ENCODE data around the gene LMAN2L. TPM values are rescaled to one million over a fixed set of nuclear protein-coding genes. Genes with fewer than 3 reads are reported as not detected.

LMAN2L gene
- total and polyA plus RNA-seq, 8 donors: 5.4 to 15.8 (median 6.8) TPM

GRCh38 chr2:96734880-96735583 lies 4.8 kb downstream of the LMAN2L start:
- TF ChIP-seq, protein P1, sequence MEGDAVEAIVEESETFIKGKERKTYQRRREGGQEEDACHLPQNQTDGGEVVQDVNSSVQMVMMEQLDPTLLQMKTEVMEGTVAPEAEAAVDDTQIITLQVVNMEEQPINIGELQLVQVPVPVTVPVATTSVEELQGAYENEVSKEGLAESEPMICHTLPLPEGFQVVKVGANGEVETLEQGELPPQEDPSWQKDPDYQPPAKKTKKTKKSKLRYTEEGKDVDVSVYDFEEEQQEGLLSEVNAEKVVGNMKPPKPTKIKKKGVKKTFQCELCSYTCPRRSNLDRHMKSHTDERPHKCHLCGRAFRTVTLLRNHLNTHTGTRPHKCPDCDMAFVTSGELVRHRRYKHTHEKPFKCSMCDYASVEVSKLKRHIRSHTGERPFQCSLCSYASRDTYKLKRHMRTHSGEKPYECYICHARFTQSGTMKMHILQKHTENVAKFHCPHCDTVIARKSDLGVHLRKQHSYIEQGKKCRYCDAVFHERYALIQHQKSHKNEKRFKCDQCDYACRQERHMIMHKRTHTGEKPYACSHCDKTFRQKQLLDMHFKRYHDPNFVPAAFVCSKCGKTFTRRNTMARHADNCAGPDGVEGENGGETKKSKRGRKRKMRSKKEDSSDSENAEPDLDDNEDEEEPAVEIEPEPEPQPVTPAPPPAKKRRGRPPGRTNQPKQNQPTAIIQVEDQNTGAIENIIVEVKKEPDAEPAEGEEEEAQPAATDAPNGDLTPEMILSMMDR (IDR thresholded peaks at IDR 0.05): no peak
- intact Hi-C loops (cut with DNase I): no loop called here
- no peak for ATAC-seq
- H3K4me3 ChIP-seq: no peak overlapping the region
- no peaks in the 10 kb centered on the region for H3K27me3 ChIP-seq
- no peaks in the 10 kb centered on the region for H3K9me3 ChIP-seq
- peaks cover 0 to 44% (median 9%) of the 10 kb centered on the region in 3 donors for H3K36me3 ChIP-seq
- no peak for FAIRE-seq
- no peak overlapping the region for H3K27ac ChIP-seq
- WGBS, 2 donors: 72 to 77% methylated on average over 8 of the region's 8 CpGs
- no peak for DNase-seq
- H3K4me1 ChIP-seq: peaks cover 7 to 15% (median 14%) of the 10 kb centered on the region in 3 donors

- no peaks in the 10 kb centered on the region for H3K9me3 ChIP-seq
- DNase-seq (no peak), FAIRE-seq (no peak), ATAC-seq (peak in 1 of 4 donors; percentile 49)
- H3K27me3 ChIP-seq: no peaks in the 10 kb centered on the region
- peaks cover 0 to 49% (median 9%) of the 10 kb centered on the region in 3 donors for H3K36me3 ChIP-seq
- H3K4me1 ChIP-seq: peaks cover 7 to 13% (median 11%) of the 10 kb centered on the region in 3 donors
- TF ChIP-seq, protein P1 (IDR thresholded peaks at IDR 0.05): no peak
- no peak overlapping the region for H3K27ac ChIP-seq
- no peak overlapping the region for H3K4me3 ChIP-seq
- 74 to 86% methylated on average over 3 of the region's 3 CpGs for WGBS, 2 donors
- intact Hi-C loops (cut with DNase I): no loop called here
These were observed 5.9 kb downstream of the LMAN2L start for GRCh38 chr2:96733931-96734330.

- FAIRE-seq: no peak
- 94 to 97% methylated on average over 2 of the region's 2 CpGs for WGBS, 2 donors
- DNase-seq: no peak
- TF ChIP-seq, protein P1 (IDR thresholded peaks at IDR 0.05): no peak
- H3K4me1 ChIP-seq: no peaks in the 10 kb centered on the region
- ATAC-seq: no peak
- H3K36me3 ChIP-seq: peaks cover 0 to 54% (median 13%) of the 10 kb centered on the region in 3 donors
- H3K27ac ChIP-seq: no peak overlapping the region
- no peaks in the 10 kb centered on the region for H3K9me3 ChIP-seq
- H3K27me3 ChIP-seq: no peaks in the 10 kb centered on the region
- H3K4me3 ChIP-seq: no peak overlapping the region
- intact Hi-C loops (cut with DNase I): no loop called here
These were observed 9.7 kb downstream of the LMAN2L start for GRCh38 chr2:96730212-96730611.

DNA sequence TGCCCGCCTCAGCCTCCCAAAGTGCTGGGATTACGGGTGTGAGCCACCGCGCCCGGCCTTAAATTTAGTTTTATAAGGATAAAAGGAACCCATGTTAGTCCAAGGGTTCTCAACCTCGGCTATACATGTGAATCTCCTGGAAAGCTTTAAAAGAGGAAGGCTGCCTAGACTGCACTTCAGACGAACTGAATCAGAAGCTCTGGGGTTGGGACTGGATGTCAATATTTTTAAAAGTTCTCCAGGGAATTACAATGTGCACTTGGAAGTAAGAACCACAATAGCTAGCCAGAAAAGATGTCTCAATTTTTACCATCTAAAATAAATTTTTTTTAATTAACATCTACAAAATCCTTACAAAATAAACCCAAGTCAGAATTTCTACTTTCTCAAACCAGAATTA lies 10.1 kb downstream of the LMAN2L start:
- no peak for FAIRE-seq
- DNase-seq: no peak
- no peak for ATAC-seq

More for the DNA sequence above, 10.1 kb downstream of the LMAN2L start:
- 94% methylated on average over 7 of the region's 7 CpGs for WGBS, 2 donors
- Histone ChIP-seq H3K27me3 (no peaks in the 10 kb centered on the region), H3K9me3 (no peaks in the 10 kb centered on the region), H3K4me3 (no peak overlapping the region), H3K36me3 (peaks cover 0 to 54% (median 13%) of the 10 kb centered on the region in 3 donors), H3K4me1 (no peaks in the 10 kb centered on the region), H3K27ac (no peak overlapping the region)
- TF ChIP-seq, protein P1 (IDR thresholded peaks at IDR 0.05): no peak
- intact Hi-C loops (cut with DNase I): no loop called here

All from pancreas (tissue), 10 donors.